ENCODE results near the gene PHC1.

GRCh38 chr12:8951744-8952143 lies 37.4 kb downstream of the PHC1 start:
- TF ChIP-seq CTCF (IDR thresholded peaks at IDR 0.05) (no peak), POLR2AphosphoS5 (IDR thresholded peaks at IDR 0.05) (no peak), POLR2A (IDR thresholded peaks at IDR 0.05) (no peak)

Data from transverse colon (tissue), 4 donors.